Hepatocyte (in vitro differentiated cells): Measurements from ENCODE around the gene FIP1L1. TPM values are rescaled to one million over a fixed set of nuclear protein-coding genes. Genes with fewer than 3 reads are reported as not detected.
A peak's percentile ranks its signal among the peaks of the same experiment; 100 is the strongest.

Experiments used
- DNase-seq: peaks from one replicate; pipeline ENCODE4 v3.0.0-alpha.2; 2016; ENCODE audit warnings: low spot score
- H2AFZ ChIP-seq: fragments of 200-600 bp; sonication (generic); 2 replicates; pipeline ENCODE4 v1.6.0; 2016; ENCODE audit warnings: antibody characterized with exemption, mild to moderate bottlenecking
- H3K27ac ChIP-seq: fragments of 200-600 bp; sonication (generic); 2 replicates; pipeline ENCODE4 v1.5.1; 2016; ENCODE audit warnings: mild to moderate bottlenecking
- H3K27me3 ChIP-seq: fragments of 200-600 bp; sonication (generic); 2 replicates; pipeline ENCODE4 v1.6.1; 2016
- H3K36me3 ChIP-seq: fragments of 200-600 bp; sonication (generic); replicated peaks from 2 replicates; pipeline ENCODE4 v1.5.1; 2016; ENCODE audit warnings: low read depth; ENCODE audit not compliant: insufficient read depth
- H3K4me1 ChIP-seq: fragments of 200-600 bp; sonication (generic); 2 replicates; pipeline ENCODE4 v1.5.1; 2016; ENCODE audit warnings: mild to moderate bottlenecking, moderate library complexity; ENCODE audit not compliant: insufficient read depth
- H3K4me2 ChIP-seq: fragments of 200-600 bp; sonication (generic); 2 replicates; pipeline ENCODE4 v1.6.0; 2016
- H3K4me3 ChIP-seq: fragments of 200-600 bp; sonication (generic); 2 replicates; pipeline ENCODE4 v1.5.1; 2016; ENCODE audit warnings: mild to moderate bottlenecking
- H3K79me2 ChIP-seq: fragments of 200-600 bp; sonication (generic); 2 replicates; pipeline ENCODE4 v1.6.0; 2017; ENCODE audit warnings: mild to moderate bottlenecking
- H3K9me2 ChIP-seq: fragments of 200-600 bp; sonication (generic); replicated peaks from 2 replicates; pipeline ENCODE4 v1.6.0; 2017; ENCODE audit warnings: mild to moderate bottlenecking; ENCODE audit not compliant: insufficient read depth
- H3K9me3 ChIP-seq: fragments of 200-600 bp; sonication (generic); 2 replicates; pipeline ENCODE4 v1.5.1; 2016; ENCODE audit warnings: low read depth, mild to moderate bottlenecking
- H4K20me1 ChIP-seq: fragments of 200-600 bp; sonication (generic); 2 replicates; pipeline ENCODE4 v1.6.0; 2016; ENCODE audit warnings: mild to moderate bottlenecking; ENCODE audit not compliant: insufficient read depth, poor library complexity, severe bottlenecking
- CTCF ChIP-seq: fragments of 200-600 bp; sonication (generic); IDR thresholded peaks from 2 replicates; pipeline ENCODE4 v1.5.1; 2016; ENCODE audit warnings: antibody characterized with exemption, mild to moderate bottlenecking; ENCODE audit not compliant: poor library complexity
- EZH2 ChIP-seq: fragments of 200-600 bp; sonication (generic); IDR thresholded peaks from 2 replicates; pipeline ENCODE4 v1.6.1; 2016; ENCODE audit warnings: antibody characterized with exemption, mild to moderate bottlenecking, borderline replicate concordance
- EZH2phosphoT487 ChIP-seq: fragments of 200-600 bp; sonication (generic); IDR thresholded peaks from one replicate; pipeline ENCODE4 v1.6.1; 2018; ENCODE audit warnings: antibody characterized with exemption, mild to moderate bottlenecking, low read depth, moderate library complexity; ENCODE audit not compliant: unreplicated experiment, severe bottlenecking
- WGBS: methylation state at CpG from one replicate; pipeline ENCODE4 v1.1.6; 2016; ENCODE audit warnings: low lambda C conversion rate; ENCODE audit errors: missing lambda C conversion rate; 5-methylcytosine and 5-hydroxymethylcytosine counted together
- polyA plus RNA-seq: library from polyadenylated mRNA; unstranded; fragments of >200 nt; fragmentation: Nextera tagmentation; extraction: Ambion mirVana; gene quantifications from 2 replicates; pipeline ENCODE4 v1.2.1, GENCODE V29; 2016
- total RNA-seq: library from RNA; depleted of rRNA; stranded (reverse); fragments of >200 nt; gene quantifications from 2 replicates; pipeline ENCODE4 v1.2.3, GENCODE V29; 2014

FIP1L1 gene
- total and polyA plus RNA-seq, 2 experiments from 2014 or later: 50.7 to 75.6 TPM

GRCh38 chr4:53371049-53371448 lies 6.4 kb upstream of the FIP1L1 start:
- Histone ChIP-seq H3K27me3 (peaks cover 22% of the 10 kb centered on the region), H3K9me3 (no peaks in the 10 kb centered on the region), H3K9me2 (no peaks in the 10 kb centered on the region), H4K20me1 (no peaks in the 10 kb centered on the region), H3K4me3 (no peak overlapping the region), H3K36me3 (no peaks in the 10 kb centered on the region), H3K4me1 (no peaks in the 10 kb centered on the region), H3K79me2 (no peaks in the 10 kb centered on the region), H3K27ac (no peak overlapping the region), H2AFZ (no peak overlapping the region), H3K4me2 (no peak overlapping the region)
- DNase-seq: no peak
- no peak for TF ChIP-seq EZH2
- 89% methylated on average over 3 of the region's 3 CpGs for WGBS

DNA sequence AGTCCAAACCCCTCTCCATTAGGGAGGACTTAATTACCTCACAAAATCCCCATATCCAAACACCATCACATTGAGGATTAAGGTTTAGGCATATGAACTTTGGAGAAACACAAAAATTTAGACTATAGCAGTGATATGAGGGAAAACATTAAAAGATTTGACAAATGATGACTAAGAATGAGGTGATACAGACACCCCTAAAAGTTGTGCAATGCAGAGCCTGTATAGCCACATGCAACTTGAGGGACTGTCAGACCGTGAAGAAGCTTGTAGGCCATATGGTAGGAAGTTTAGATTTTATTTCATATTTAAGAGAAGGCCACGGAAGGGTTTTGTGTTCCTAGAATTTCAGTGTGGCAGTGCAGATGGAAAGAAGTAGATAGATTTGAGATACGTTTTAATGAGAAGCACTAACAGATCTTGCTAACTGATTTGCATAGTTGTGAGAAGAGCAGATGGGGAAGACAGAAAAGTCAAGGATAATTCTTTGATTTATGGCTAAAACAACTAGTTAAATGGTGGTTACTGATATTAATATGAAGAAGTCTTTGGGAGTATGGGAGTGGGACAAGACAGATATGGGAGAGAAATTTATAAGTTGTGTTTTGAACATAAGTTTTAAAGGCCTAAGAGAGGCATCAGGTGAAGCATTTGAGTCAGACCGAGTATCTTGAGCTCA lies 5.5 kb upstream of the FIP1L1 start:
- Histone ChIP-seq H3K27me3 (peaks cover 22% of the 10 kb centered on the region), H3K4me2 (no peak overlapping the region), H2AFZ (no peak overlapping the region), H3K9me2 (no peaks in the 10 kb centered on the region), H3K27ac (no peak overlapping the region), H3K4me3 (no peak overlapping the region), H3K9me3 (no peaks in the 10 kb centered on the region), H3K4me1 (peaks cover 5% of the 10 kb centered on the region), H3K36me3 (no peaks in the 10 kb centered on the region), H4K20me1 (no peaks in the 10 kb centered on the region), H3K79me2 (no peaks in the 10 kb centered on the region)
- no peak for TF ChIP-seq EZH2
- TF ChIP-seq EZH2phosphoT487: no peak
- no peak for TF ChIP-seq CTCF
- no peak for DNase-seq
- 82% methylated on average over 4 of the region's 4 CpGs for WGBS

DNA sequence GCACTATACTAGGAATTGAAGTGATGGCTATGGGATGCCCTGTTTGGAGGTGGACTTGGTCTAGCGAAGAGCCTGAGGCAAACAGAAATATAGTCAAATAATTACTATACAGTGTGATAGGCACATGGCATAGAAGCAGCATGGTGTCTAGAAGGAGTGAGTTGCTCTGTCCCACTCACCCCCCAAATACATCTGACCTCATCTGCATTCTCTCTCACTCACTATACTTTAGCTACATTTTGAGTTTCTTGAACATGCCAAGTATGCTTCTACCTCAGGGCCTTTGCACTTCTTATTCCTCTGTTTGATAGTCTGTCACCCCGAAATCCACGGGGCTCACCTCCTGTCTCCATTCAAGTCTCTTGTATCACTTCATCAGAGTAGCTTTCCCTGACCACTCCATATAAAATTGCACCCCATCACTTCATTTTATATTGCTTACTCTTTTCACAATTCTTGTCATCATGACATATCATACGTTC lies 2.6 kb upstream of the FIP1L1 start:
- no peaks in the 10 kb centered on the region for H3K9me2 ChIP-seq
- no peaks in the 10 kb centered on the region for H3K9me3 ChIP-seq
- peaks cover 13% of the 10 kb centered on the region for H3K4me1 ChIP-seq
- no peak overlapping the region for H2AFZ ChIP-seq
- WGBS: 80% methylated on average over 4 of the region's 4 CpGs
- no peak for TF ChIP-seq EZH2
- TF ChIP-seq EZH2phosphoT487: no peak
- TF ChIP-seq CTCF: no peak
- H3K36me3 ChIP-seq: no peaks in the 10 kb centered on the region
- peaks cover 23% of the 10 kb centered on the region for H3K79me2 ChIP-seq
- peaks cover 2% of the 10 kb centered on the region for H3K27me3 ChIP-seq
- H4K20me1 ChIP-seq: peaks cover 15% of the 10 kb centered on the region
- DNase-seq: no peak
- no peak overlapping the region for H3K27ac ChIP-seq
- no peak overlapping the region for H3K4me3 ChIP-seq
- no peak overlapping the region for H3K4me2 ChIP-seq

DNA sequence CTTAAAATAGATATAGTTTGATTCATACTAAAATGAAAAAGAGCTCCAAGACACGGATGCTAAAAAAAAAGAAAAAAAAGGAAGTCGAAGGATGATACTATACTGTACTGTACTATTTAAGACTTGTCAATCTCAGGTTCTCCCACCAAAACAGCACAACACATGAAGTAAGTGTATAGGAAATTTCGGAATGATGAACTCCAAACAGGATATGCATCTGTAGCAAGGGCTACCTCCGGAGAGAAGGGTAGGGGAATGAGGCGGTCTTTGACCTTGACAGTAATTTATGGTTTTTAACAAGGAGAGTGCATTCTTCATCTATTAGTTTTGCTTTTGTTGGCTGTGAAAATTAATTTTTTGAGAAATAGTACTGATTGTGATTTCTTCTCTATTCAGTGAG lies 541 bp upstream of the FIP1L1 start:
- Histone ChIP-seq H3K79me2 (peaks cover 43% of the 10 kb centered on the region), H2AFZ (peak overlapping the region; percentile 85), H3K27ac (peak overlapping the region; percentile 74), H3K36me3 (no peaks in the 10 kb centered on the region), H3K27me3 (no peaks in the 10 kb centered on the region), H4K20me1 (peaks cover 24% of the 10 kb centered on the region), H3K9me2 (no peaks in the 10 kb centered on the region), H3K4me2 (peak overlapping the region; percentile 77), H3K4me1 (peaks cover 13% of the 10 kb centered on the region), H3K9me3 (no peaks in the 10 kb centered on the region), H3K4me3 (peak overlapping the region; percentile 18)
- TF ChIP-seq EZH2: no peak
- DNase-seq: no peak
- 72% methylated on average over 5 of the region's 5 CpGs for WGBS
